T47D (cell line): ENCODE results near the gene KAT8.
"Not testable (repeated sequence)": the region's sequence is repeated elsewhere in the genome, so short reads cannot be mapped to it uniquely, and the experiment has no call there.

Experiments used
- DNase-seq, 2 experiments: peaks; one replicate each; pipeline versions ENCODE4 v3.0.0 to v3.0.0-alpha.2; 2011 to 2012; ENCODE audit warnings: low read depth in 1 of 2, low spot score in 1 of 2
- JUND ChIP-seq: IDR thresholded peaks from 2 replicates; pipeline ENCODE4 v1.6.1; 2012; ENCODE audit warnings: low read depth
- in situ Hi-C: cut with HindIII; loops from 2 replicates; pipeline ENCODE4 v1.10.0; 2016; ENCODE audit warnings: low sequenced_read_pairs, low pct_unique_long_range_greater_than_20kb

KAT8 gene

GRCh38 chr16:31132303-31132979 lies 15.0 kb downstream of the KAT8 start:
- in situ Hi-C loops, result no loop called here
- no peak for TF ChIP-seq JUND
- DNase-seq, result no peak

- in situ Hi-C loops, result no loop called here
- no peak for DNase-seq
- TF ChIP-seq JUND, result no peak
These were observed 15.6 kb downstream of the KAT8 start for GRCh38 chr16:31133046-31133501.

GRCh38 chr16:31134091-31134571 lies 16.7 kb downstream of the KAT8 start:
- DNase-seq, result no peak
- in situ Hi-C loops, result no loop called here

GRCh38 chr16:31134625-31135534 lies 17.4 kb downstream of the KAT8 start:
- TF ChIP-seq JUND, result no peak
- in situ Hi-C loops, result no loop called here
- DNase-seq, result peak in 1 of 2 experiments; percentile 67

More at GRCh38 chr16:31134091-31134571, 16.7 kb downstream of the KAT8 start:
- no peak for TF ChIP-seq JUND

GRCh38 chr16:31135535-31136286 lies 18.2 kb downstream of the KAT8 start, which contains the start of gene PRSS8:
PRSS8 (minus strand) TSS chr16:31135727; CDS start chr16:31135498, 229 bp downstream.
- DNase-seq, result peak; percentile 90 to 93
- no peak for TF ChIP-seq JUND
- in situ Hi-C loops, result no loop called here

GRCh38 chr16:31136287-31136662 lies 18.8 kb downstream of the KAT8 start:
- in situ Hi-C loops, result no loop called here
- no peak for DNase-seq
- no peak for TF ChIP-seq JUND

- in situ Hi-C loops, DNase-seq: not testable (repeated sequence)
These were observed 19.5 kb downstream of the KAT8 start for GRCh38 chr16:31136822-31137499.

- in situ Hi-C loops, result no loop called here
- TF ChIP-seq JUND, result no peak
- peak in 1 of 2 experiments; percentile 78 for DNase-seq
These were observed 21.4 kb downstream of the KAT8 start for GRCh38 chr16:31138621-31139578.

- DNase-seq, in situ Hi-C loops: not testable (repeated sequence)
These were observed 23.6 kb downstream of the KAT8 start for GRCh38 chr16:31141071-31141469.

GRCh38 chr16:31141489-31142108 lies 24.1 kb downstream of the KAT8 start:
- in situ Hi-C loops, result no loop called here
- DNase-seq, result peak in 1 of 2 experiments; percentile 40
- TF ChIP-seq JUND, result no peak
